Activated CD4-positive, alpha-beta T cell treated with anti-CD3 and anti-CD28 coated beads for 48 hours (primary cell): Measurements from ENCODE around the gene PLCD3.

ENCODE experiments used
- DNase-seq: peaks from one replicate; pipeline ENCODE4 v3.0.0-alpha.2; 2020

The PLCD3 gene

GRCh38 chr17:45116434-45117016 is 15.8 kb downstream of the PLCD3 start:
- DNase-seq, result no peak

GRCh38 chr17:45115871-45116270 is 16.4 kb downstream of the PLCD3 start:
- no peak for DNase-seq

- DNase-seq, result no peak
Measured at GRCh38 chr17:45115015-45115625, 17.2 kb downstream of the PLCD3 start.

GRCh38 chr17:45114117-45114932 is 18.0 kb downstream of the PLCD3 start:
- DNase-seq, result no peak

GRCh38 chr17:45113424-45113754 is 18.9 kb downstream of the PLCD3 start:
- no peak for DNase-seq

GRCh38 chr17:45112559-45113423 is 19.5 kb downstream of the PLCD3 start:
- DNase-seq, result no peak

- no peak for DNase-seq
Measured at GRCh38 chr17:45111850-45112249, 20.5 kb downstream of the PLCD3 start.

GRCh38 chr17:45110676-45111611 is 21.4 kb downstream of the PLCD3 start:
- DNase-seq, result no peak

- DNase-seq, result no peak
Measured at GRCh38 chr17:45108595-45109521, 23.5 kb downstream of the PLCD3 start.

GRCh38 chr17:45108051-45108450 is 24.3 kb downstream of the PLCD3 start:
- no peak for DNase-seq

GRCh38 chr17:45107293-45108010 is 24.9 kb downstream of the PLCD3 start:
- DNase-seq, result no peak

- no peak for DNase-seq
Measured at GRCh38 chr17:45106582-45106981, 25.7 kb downstream of the PLCD3 start.

- DNase-seq, result no peak
Measured at GRCh38 chr17:45106096-45106495, 26.2 kb downstream of the PLCD3 start.

- no peak for DNase-seq
Measured at GRCh38 chr17:45104907-45105624, 27.2 kb downstream of the PLCD3 start.

GRCh38 chr17:45104497-45104896 is 27.8 kb downstream of the PLCD3 start:
- no peak for DNase-seq

- DNase-seq, result no peak
Measured at GRCh38 chr17:45104029-45104428, 28.3 kb downstream of the PLCD3 start.

- DNase-seq, result no peak
Measured at GRCh38 chr17:45103269-45103795, 29.0 kb downstream of the PLCD3 start.

GRCh38 chr17:45102856-45103255 is 29.5 kb downstream of the PLCD3 start:
- no peak for DNase-seq
